ENCODE measurements around the gene KIRREL3.

The KIRREL3 gene

GRCh38 chr11:126943316-126943715 lies 57.3 kb downstream of the KIRREL3 start:
- H3K9me3 ChIP-seq (ENCODE audit: control insufficient read depth in 2 of 2, low read length in 2 of 2), result no peaks in the 10 kb centered on the region
- no peaks in the 10 kb centered on the region for H3K36me3 ChIP-seq (ENCODE audit: control insufficient read depth in 2 of 2, insufficient read depth in 2 of 2, low read length in 2 of 2)
- no peaks in the 10 kb centered on the region for H3K4me1 ChIP-seq (ENCODE audit: control insufficient read depth in 2 of 2, insufficient read depth in 2 of 2, low read length in 2 of 2)
- no peak overlapping the region for H3K4me3 ChIP-seq (ENCODE audit: low read length in 2 of 2)
- no peaks in the 10 kb centered on the region for H3K27me3 ChIP-seq (ENCODE audit: control insufficient read depth in 2 of 2, insufficient read depth in 2 of 2, low read length in 2 of 2)
- H3K9ac ChIP-seq (ENCODE audit: low read depth in 1 of 2, low read length in 2 of 2), result no peak overlapping the region
- no peak overlapping the region for H3K27ac ChIP-seq (ENCODE audit: low read depth in 2 of 2, low read length in 2 of 2)

- H3K4me1 ChIP-seq (ENCODE audit: control insufficient read depth in 2 of 2, insufficient read depth in 2 of 2, low read length in 2 of 2), result no peaks in the 10 kb centered on the region
- no peaks in the 10 kb centered on the region for H3K27me3 ChIP-seq (ENCODE audit: control insufficient read depth in 2 of 2, insufficient read depth in 2 of 2, low read length in 2 of 2)
- no peaks in the 10 kb centered on the region for H3K36me3 ChIP-seq (ENCODE audit: control insufficient read depth in 2 of 2, insufficient read depth in 2 of 2, low read length in 2 of 2)
- H3K9me3 ChIP-seq (ENCODE audit: control insufficient read depth in 2 of 2, low read length in 2 of 2), result no peaks in the 10 kb centered on the region
- H3K9ac ChIP-seq (ENCODE audit: low read depth in 1 of 2, low read length in 2 of 2), result no peak overlapping the region
- H3K4me3 ChIP-seq (ENCODE audit: low read length in 2 of 2), result no peak overlapping the region
- no peak overlapping the region for H3K27ac ChIP-seq (ENCODE audit: low read depth in 2 of 2, low read length in 2 of 2)
Measured at GRCh38 chr11:126942146-126942545, 58.4 kb downstream of the KIRREL3 start.

- Histone ChIP-seq H3K27me3 (ENCODE audit: control insufficient read depth in 2 of 2, insufficient read depth in 2 of 2, low read length in 2 of 2) (no peaks in the 10 kb centered on the region), H3K36me3 (ENCODE audit: control insufficient read depth in 2 of 2, insufficient read depth in 2 of 2, low read length in 2 of 2) (no peaks in the 10 kb centered on the region), H3K27ac (ENCODE audit: low read depth in 2 of 2, low read length in 2 of 2) (no peak overlapping the region), H3K9me3 (ENCODE audit: control insufficient read depth in 2 of 2, low read length in 2 of 2) (no peaks in the 10 kb centered on the region), H3K9ac (ENCODE audit: low read depth in 1 of 2, low read length in 2 of 2) (no peak overlapping the region), H3K4me1 (ENCODE audit: control insufficient read depth in 2 of 2, insufficient read depth in 2 of 2, low read length in 2 of 2) (no peaks in the 10 kb centered on the region), H3K4me3 (ENCODE audit: low read length in 2 of 2) (no peak overlapping the region)
Measured at GRCh38 chr11:126939552-126939951, 61.0 kb downstream of the KIRREL3 start.

- H3K9me3 ChIP-seq (ENCODE audit: control insufficient read depth in 2 of 2, low read length in 2 of 2), result no peaks in the 10 kb centered on the region
- H3K4me1 ChIP-seq (ENCODE audit: control insufficient read depth in 2 of 2, insufficient read depth in 2 of 2, low read length in 2 of 2), result no peaks in the 10 kb centered on the region
- no peak overlapping the region for H3K9ac ChIP-seq (ENCODE audit: low read depth in 1 of 2, low read length in 2 of 2)
- H3K36me3 ChIP-seq (ENCODE audit: control insufficient read depth in 2 of 2, insufficient read depth in 2 of 2, low read length in 2 of 2), result no peaks in the 10 kb centered on the region
- no peak overlapping the region for H3K27ac ChIP-seq (ENCODE audit: low read depth in 2 of 2, low read length in 2 of 2)
- no peaks in the 10 kb centered on the region for H3K27me3 ChIP-seq (ENCODE audit: control insufficient read depth in 2 of 2, insufficient read depth in 2 of 2, low read length in 2 of 2)
- no peak overlapping the region for H3K4me3 ChIP-seq (ENCODE audit: low read length in 2 of 2)
Measured at GRCh38 chr11:126938718-126939117, 61.9 kb downstream of the KIRREL3 start.

- Histone ChIP-seq H3K27ac (ENCODE audit: low read depth in 2 of 2, low read length in 2 of 2) (no peak overlapping the region), H3K27me3 (ENCODE audit: control insufficient read depth in 2 of 2, insufficient read depth in 2 of 2, low read length in 2 of 2) (no peaks in the 10 kb centered on the region), H3K36me3 (ENCODE audit: control insufficient read depth in 2 of 2, insufficient read depth in 2 of 2, low read length in 2 of 2) (no peaks in the 10 kb centered on the region), H3K4me3 (ENCODE audit: low read length in 2 of 2) (no peak overlapping the region), H3K9ac (ENCODE audit: low read depth in 1 of 2, low read length in 2 of 2) (no peak overlapping the region), H3K9me3 (ENCODE audit: control insufficient read depth in 2 of 2, low read length in 2 of 2) (no peaks in the 10 kb centered on the region), H3K4me1 (ENCODE audit: control insufficient read depth in 2 of 2, insufficient read depth in 2 of 2, low read length in 2 of 2) (no peaks in the 10 kb centered on the region)
Measured at GRCh38 chr11:126930091-126930841, 70.3 kb downstream of the KIRREL3 start.

GRCh38 chr11:126929179-126930061 lies 71.2 kb downstream of the KIRREL3 start:
- no peaks in the 10 kb centered on the region for H3K9me3 ChIP-seq (ENCODE audit: control insufficient read depth in 2 of 2, low read length in 2 of 2)
- no peaks in the 10 kb centered on the region for H3K36me3 ChIP-seq (ENCODE audit: control insufficient read depth in 2 of 2, insufficient read depth in 2 of 2, low read length in 2 of 2)
- no peaks in the 10 kb centered on the region for H3K4me1 ChIP-seq (ENCODE audit: control insufficient read depth in 2 of 2, insufficient read depth in 2 of 2, low read length in 2 of 2)
- no peak overlapping the region for H3K9ac ChIP-seq (ENCODE audit: low read depth in 1 of 2, low read length in 2 of 2)
- no peak overlapping the region for H3K4me3 ChIP-seq (ENCODE audit: low read length in 2 of 2)
- no peak overlapping the region for H3K27ac ChIP-seq (ENCODE audit: low read depth in 2 of 2, low read length in 2 of 2)
- no peaks in the 10 kb centered on the region for H3K27me3 ChIP-seq (ENCODE audit: control insufficient read depth in 2 of 2, insufficient read depth in 2 of 2, low read length in 2 of 2)

GRCh38 chr11:126927623-126928022 lies 72.9 kb downstream of the KIRREL3 start:
- H3K9me3 ChIP-seq (ENCODE audit: control insufficient read depth in 2 of 2, low read length in 2 of 2), result no peaks in the 10 kb centered on the region
- no peaks in the 10 kb centered on the region for H3K27me3 ChIP-seq (ENCODE audit: control insufficient read depth in 2 of 2, insufficient read depth in 2 of 2, low read length in 2 of 2)
- no peak overlapping the region for H3K9ac ChIP-seq (ENCODE audit: low read depth in 1 of 2, low read length in 2 of 2)
- no peaks in the 10 kb centered on the region for H3K36me3 ChIP-seq (ENCODE audit: control insufficient read depth in 2 of 2, insufficient read depth in 2 of 2, low read length in 2 of 2)
- H3K27ac ChIP-seq (ENCODE audit: low read depth in 2 of 2, low read length in 2 of 2), result no peak overlapping the region
- no peak overlapping the region for H3K4me3 ChIP-seq (ENCODE audit: low read length in 2 of 2)
- no peaks in the 10 kb centered on the region for H3K4me1 ChIP-seq (ENCODE audit: control insufficient read depth in 2 of 2, insufficient read depth in 2 of 2, low read length in 2 of 2)

GRCh38 chr11:126926376-126926791 lies 74.2 kb downstream of the KIRREL3 start:
- Histone ChIP-seq H3K9ac (ENCODE audit: low read depth in 1 of 2, low read length in 2 of 2) (no peak overlapping the region), H3K4me1 (ENCODE audit: control insufficient read depth in 2 of 2, insufficient read depth in 2 of 2, low read length in 2 of 2) (no peaks in the 10 kb centered on the region), H3K9me3 (ENCODE audit: control insufficient read depth in 2 of 2, low read length in 2 of 2) (no peaks in the 10 kb centered on the region), H3K4me3 (ENCODE audit: low read length in 2 of 2) (no peak overlapping the region), H3K27ac (ENCODE audit: low read depth in 2 of 2, low read length in 2 of 2) (no peak overlapping the region), H3K36me3 (ENCODE audit: control insufficient read depth in 2 of 2, insufficient read depth in 2 of 2, low read length in 2 of 2) (no peaks in the 10 kb centered on the region), H3K27me3 (ENCODE audit: control insufficient read depth in 2 of 2, insufficient read depth in 2 of 2, low read length in 2 of 2) (no peaks in the 10 kb centered on the region)

GRCh38 chr11:126925321-126926093 lies 75.1 kb downstream of the KIRREL3 start:
- Histone ChIP-seq H3K27ac (ENCODE audit: low read depth in 2 of 2, low read length in 2 of 2) (no peak overlapping the region), H3K9ac (ENCODE audit: low read depth in 1 of 2, low read length in 2 of 2) (no peak overlapping the region), H3K27me3 (ENCODE audit: control insufficient read depth in 2 of 2, insufficient read depth in 2 of 2, low read length in 2 of 2) (no peaks in the 10 kb centered on the region), H3K9me3 (ENCODE audit: control insufficient read depth in 2 of 2, low read length in 2 of 2) (no peaks in the 10 kb centered on the region), H3K36me3 (ENCODE audit: control insufficient read depth in 2 of 2, insufficient read depth in 2 of 2, low read length in 2 of 2) (no peaks in the 10 kb centered on the region), H3K4me3 (ENCODE audit: low read length in 2 of 2) (no peak overlapping the region), H3K4me1 (ENCODE audit: control insufficient read depth in 2 of 2, insufficient read depth in 2 of 2, low read length in 2 of 2) (no peaks in the 10 kb centered on the region)
